Endometrium (tissue), 2 donors: ENCODE measurements around the gene ATP10B.

Experiments
- FAIRE-seq: peaks from 2 replicates; lab custom pipeline; 2012; peaks lifted over from hg19 to GRCh38; lab: Jason Lieb, UNC
- donor health status: control.
- donor health status: control.

Gene ATP10B

GRCh38 chr5:160685695-160686094 lies 166.3 kb downstream of the ATP10B start:
- no peak for FAIRE-seq

GRCh38 chr5:160685219-160685618 lies 166.8 kb downstream of the ATP10B start:
- FAIRE-seq, result no peak

DNA sequence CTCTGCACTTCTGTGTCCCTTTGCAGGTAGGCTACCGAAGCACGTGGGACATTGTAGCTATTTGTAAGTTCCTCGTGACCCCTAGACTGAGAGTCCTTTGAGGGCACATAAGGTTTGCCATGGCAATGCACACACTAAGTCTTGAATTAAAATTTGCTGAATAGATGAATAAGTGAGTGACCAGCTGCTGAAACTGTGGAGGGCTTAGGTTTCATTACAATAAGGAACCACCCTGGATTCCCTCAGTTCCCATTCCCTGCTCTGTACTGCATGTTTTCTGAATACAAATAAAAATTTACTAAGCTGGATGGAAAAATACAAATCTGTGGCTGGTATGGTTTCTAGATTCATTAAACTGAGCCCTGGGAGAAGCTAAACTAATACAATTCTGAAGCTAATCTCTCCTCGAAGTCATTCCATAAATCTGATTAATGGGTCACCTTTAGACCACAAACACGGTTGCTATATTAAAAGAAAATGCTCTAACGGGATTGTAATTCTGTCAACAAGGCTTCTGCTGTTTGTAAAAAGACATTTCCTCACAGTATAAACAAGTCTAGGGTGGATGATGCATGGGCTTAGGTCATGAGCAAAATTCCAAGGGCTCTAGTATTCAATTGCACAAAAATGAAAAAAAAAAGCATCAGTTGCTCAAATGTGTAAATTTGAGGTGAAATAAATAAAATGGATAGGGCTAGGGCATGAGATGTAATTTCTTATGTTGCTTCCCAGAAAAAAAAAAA lies 172.3 kb downstream of the ATP10B start:
- FAIRE-seq, result no peak

- FAIRE-seq, result no peak
Measured at GRCh38 chr5:160675988-160676387, 176.0 kb downstream of the ATP10B start.

DNA sequence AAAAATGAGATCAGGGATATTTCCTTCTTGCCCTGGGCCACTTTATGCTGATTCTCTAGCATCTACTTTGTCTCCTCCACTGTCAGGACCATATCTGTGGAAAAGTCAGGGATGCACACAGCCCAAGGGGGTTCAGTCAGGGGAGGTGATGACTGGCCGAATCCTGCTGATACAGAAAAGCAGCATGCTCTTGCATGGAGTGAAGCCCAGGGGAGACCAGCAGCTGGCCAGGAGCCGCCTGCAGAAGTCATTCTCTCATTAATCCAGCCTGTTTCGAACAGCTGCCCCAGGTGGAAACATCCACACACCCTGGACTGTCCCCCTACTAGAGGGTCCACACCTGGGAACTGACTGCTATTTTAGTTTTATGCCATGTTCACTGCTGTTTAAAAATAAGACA lies 177.1 kb downstream of the ATP10B start:
- FAIRE-seq, result no peak

GRCh38 chr5:160672521-160672920 lies 179.5 kb downstream of the ATP10B start:
- no peak for FAIRE-seq

DNA sequence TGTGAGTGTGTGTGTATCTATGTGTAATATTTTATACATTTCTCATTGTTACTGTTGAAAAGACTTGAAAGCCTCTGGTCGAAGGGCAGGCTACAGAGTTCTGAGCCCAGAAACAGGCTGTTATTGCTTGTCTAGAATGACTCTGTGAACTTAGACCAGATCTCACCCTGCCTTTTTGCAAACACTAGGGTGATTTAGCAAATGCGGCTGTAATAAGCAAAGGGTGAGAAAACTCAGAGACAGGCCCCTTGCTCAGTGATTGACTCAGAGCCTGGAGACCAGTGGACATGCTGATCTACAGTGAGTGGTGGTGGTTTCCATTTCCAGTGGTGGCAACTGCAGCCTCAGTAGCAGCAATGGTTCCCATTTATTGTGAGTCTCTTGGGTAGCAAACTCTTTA lies 183.7 kb downstream of the ATP10B start:
- FAIRE-seq, result no peak

GRCh38 chr5:160667160-160667559 lies 184.9 kb downstream of the ATP10B start:
- FAIRE-seq, result no peak

- FAIRE-seq, result no peak
Measured at GRCh38 chr5:160665460-160665859, 186.6 kb downstream of the ATP10B start.

DNA sequence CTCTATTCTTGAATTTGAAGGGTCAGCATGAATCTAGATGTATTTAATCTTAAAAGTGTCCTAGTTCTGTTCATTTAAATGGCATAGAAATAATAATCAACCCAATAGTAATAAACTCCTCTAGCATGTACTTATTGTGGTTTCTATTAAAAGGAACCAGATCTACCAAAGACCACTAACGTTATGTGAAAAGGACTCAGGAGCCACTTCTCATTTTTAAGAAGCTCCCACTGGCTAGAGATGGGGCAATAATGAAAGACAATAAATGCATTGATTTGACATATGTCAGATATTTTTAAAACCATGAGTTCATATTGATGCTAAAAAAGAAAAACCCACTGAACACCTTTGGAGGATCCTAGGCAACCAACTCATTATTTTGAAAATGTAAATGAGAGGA lies 191.9 kb downstream of the ATP10B start:
- FAIRE-seq, result no peak

DNA sequence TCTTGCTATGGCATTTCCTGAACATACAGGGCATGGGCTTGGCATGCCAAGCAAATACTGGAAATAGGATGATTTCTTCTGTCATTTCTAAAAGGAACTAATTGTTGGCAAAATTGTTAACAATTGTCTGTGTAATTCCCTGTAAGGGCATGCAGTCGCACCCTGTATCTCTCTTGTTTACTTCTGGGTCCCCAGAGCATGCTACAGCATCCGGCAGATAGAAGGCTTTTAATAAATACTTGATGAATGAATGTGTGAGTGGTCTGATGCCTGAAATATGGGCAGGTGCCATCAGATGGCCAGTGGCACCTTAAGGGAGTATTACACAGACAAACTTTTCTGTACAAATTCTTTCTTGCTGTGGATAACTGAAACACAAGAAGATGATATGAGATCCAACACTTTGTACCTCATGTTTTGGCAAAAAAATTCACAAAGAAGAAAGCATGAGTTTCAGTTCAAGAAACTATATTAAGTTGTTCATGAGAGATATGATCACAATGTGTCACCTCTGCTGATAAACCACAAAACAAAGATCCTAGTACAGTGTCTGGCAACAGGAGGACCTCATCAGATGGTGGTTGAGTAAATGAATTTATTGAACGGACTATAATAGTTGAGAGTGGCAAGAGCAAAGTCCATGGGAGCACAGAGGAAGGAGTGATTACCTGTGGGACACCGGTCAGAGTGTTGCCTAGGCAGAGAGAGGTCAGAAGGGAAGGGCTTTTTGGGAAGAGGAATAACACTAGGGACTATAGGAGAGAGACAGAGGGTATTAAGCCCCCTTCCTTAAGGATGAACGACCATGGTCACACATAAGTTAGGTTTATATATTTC lies 194.2 kb downstream of the ATP10B start:
- no peak for FAIRE-seq

DNA sequence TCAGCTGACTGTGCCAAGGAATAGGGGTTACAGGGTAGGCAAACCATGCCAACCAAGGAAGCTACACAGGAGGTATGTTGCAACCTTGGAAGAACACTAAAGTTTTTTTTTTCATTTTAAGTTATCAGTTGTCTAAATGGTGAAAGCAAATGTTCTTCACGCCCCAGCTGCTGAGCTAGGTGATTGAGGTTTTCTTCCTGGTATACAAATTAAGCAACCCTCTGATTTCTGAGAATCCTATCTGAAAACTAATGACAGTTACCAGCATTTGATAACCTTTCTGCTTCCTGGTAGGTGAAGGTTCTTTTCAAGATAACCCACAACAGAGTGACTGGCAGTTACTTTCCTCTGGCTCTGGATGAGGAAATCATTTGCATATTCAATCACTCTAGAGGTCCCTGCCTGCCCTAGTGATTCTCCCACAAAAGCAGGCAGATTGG lies 194.9 kb downstream of the ATP10B start:
- FAIRE-seq, result no peak

- FAIRE-seq, result no peak
Measured at GRCh38 chr5:160655717-160656116, 196.3 kb downstream of the ATP10B start.

DNA sequence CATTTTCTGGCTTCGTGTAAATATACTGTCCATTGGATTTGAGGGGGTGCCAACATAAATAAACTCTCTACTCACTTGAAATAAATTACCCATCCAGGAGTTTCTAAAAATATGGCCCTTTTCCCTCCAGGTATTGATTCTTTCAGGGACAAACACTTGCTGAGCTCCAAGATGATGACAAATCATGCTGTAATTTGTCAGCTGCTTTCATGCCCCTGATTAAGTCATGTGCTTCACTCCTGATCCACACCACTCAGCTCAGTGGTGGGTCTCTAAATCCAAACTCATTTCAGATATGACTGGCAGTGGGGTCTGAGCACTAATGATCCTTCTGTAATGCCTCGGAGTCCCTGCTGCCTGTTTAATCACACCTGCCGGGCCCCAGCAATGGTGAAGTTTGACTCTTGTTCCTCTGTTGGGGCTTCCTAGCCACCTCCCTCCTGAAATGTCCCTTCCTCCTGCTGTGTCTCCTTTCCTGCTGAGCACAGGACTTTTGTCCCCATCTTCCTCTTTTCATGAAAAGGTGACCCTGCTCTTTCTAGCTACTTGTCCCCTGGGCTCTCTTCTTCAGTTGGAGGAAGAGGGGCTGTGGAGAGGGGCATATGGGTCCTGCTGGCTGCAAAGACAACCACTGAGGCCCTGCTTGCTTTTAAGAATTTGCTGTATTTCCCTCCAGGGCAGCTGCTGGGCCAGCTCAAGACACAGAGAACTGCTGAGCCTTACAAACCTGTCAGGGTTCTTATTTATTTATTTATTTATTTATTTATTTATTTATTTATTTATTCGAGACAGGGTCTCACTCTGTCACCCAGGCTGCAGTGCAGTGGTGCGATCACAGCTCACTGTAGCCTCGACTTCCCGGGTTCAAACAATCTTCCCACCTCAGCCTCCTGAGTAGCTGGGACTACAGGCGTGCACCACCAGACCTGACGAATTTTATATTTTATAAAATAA lies 200.0 kb downstream of the ATP10B start:
- FAIRE-seq, result no peak

- FAIRE-seq, result no peak
Measured at GRCh38 chr5:160649304-160649703, 202.7 kb downstream of the ATP10B start.

DNA sequence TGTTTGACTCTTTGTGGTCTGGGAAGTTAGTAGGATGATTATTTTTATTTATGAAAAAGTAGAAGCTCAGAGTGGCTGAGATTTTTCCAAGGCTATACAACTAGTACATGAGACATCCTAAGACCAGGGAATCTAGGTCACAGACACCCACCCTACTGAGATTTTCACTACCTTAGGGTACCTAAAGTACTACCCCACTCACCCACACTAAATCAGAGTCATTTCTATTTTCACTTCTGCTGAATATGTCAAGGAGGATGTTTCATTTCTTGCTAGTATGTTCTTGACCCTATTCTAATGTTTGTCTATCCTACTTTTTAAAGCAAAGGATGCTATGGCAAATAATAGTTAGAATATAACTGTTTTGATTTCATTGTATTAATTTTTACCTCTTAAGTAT lies 206.0 kb downstream of the ATP10B start:
- FAIRE-seq, result no peak

- no peak for FAIRE-seq
Measured at GRCh38 chr5:160643616-160644240, 208.3 kb downstream of the ATP10B start.

- FAIRE-seq, result no peak
Measured at GRCh38 chr5:160641405-160641804, 210.6 kb downstream of the ATP10B start.

DNA sequence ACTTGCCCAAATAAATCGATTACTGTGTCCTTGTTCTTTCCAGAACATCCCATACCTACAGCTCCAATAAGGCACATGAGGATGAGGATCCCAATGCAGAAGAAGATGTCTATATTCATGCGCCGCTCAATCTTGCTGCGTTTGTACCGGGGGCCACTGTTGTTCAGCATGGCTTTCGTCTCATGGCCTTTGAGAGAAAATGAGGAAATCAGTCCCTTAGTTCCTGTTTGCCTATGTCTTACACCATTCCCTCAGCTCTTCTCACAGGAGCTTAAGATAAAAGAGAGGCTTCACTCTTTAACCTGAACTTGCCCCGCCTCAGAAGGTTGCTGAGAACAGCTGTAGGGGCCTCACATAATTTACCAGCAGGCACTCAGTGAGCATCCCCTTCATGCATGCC lies 211.6 kb downstream of the ATP10B start:
- no peak for FAIRE-seq

GRCh38 chr5:160638161-160638742 lies 213.8 kb downstream of the ATP10B start:
- no peak for FAIRE-seq

GRCh38 chr5:160637357-160638090 lies 214.5 kb downstream of the ATP10B start:
- FAIRE-seq, result no peak
